Activated T-cell treated with anti-CD3 and anti-CD28 coated beads, Interleukin-2, amount 50 U/mL, for 4 hours (primary cell): ENCODE measurements around the gene DGCR2. TPM values are rescaled to one million over a fixed set of nuclear protein-coding genes. Genes with fewer than 3 reads are reported as not detected.
"Not testable (repeated sequence)": the region's sequence is repeated elsewhere in the genome, so short reads cannot be mapped to it uniquely, and the experiment has no call there.

Experiments used
- ATAC-seq, 2 donors: fragments of 200-7000 bp; cut with Tn5 transposase; one replicate each; pipeline ENCODE4 v1.10.0; 2021
- DNase-seq: peaks from one replicate; pipeline ENCODE4 v3.0.0-alpha.2; 2020
- H3K27me3 Mint-ChIP-seq: one replicate; pipeline ENCODE4 v1.8.0; 2021; ENCODE audit warnings: low read depth, mixed read lengths
- H3K36me3 Mint-ChIP-seq: one replicate; pipeline ENCODE4 v1.8.0; 2022; ENCODE audit warnings: mixed read lengths; ENCODE audit not compliant: insufficient read depth
- H3K4me1 Mint-ChIP-seq: one replicate; pipeline ENCODE4 v1.8.0; 2021; ENCODE audit warnings: low read depth, mixed read lengths
- H3K4me3 Mint-ChIP-seq: one replicate; pipeline ENCODE4 v1.8.0; 2021; ENCODE audit warnings: mild to moderate bottlenecking, moderate library complexity, mixed read lengths
- H3K9me3 Mint-ChIP-seq: one replicate; pipeline ENCODE4 v1.8.0; 2021; ENCODE audit warnings: mixed read lengths
- total RNA-seq, 3 donors: library from RNA; stranded (reverse); gene quantifications; one replicate each; pipeline ENCODE4 v1.2.1, GENCODE V29; 2021

DGCR2 gene
- total RNA-seq, 3 donors from 2014 or later = 25.8 to 27.7 (median 27.0) TPM

GRCh38 chr22:19080853-19081252 is 41.4 kb downstream of the DGCR2 start:
- ATAC-seq (no peak), DNase-seq (no peak)
- H3K4me3 Mint-ChIP-seq = no peak overlapping the region
- H3K9me3 Mint-ChIP-seq = no peaks in the 10 kb centered on the region
- H3K36me3 Mint-ChIP-seq = peaks cover 18% of the 10 kb centered on the region
- H3K27me3 Mint-ChIP-seq = no peaks in the 10 kb centered on the region
- H3K4me1 Mint-ChIP-seq = peaks cover 6% of the 10 kb centered on the region

- no peak for ATAC-seq
Observed at GRCh38 chr22:19079691-19080090, 42.5 kb downstream of the DGCR2 start.

GRCh38 chr22:19075404-19075803 is 46.8 kb downstream of the DGCR2 start:
- Mint-ChIP-seq H3K36me3 (peaks cover 19% of the 10 kb centered on the region), H3K4me3 (no peak overlapping the region), H3K27me3 (no peaks in the 10 kb centered on the region), H3K9me3 (no peaks in the 10 kb centered on the region), H3K4me1 (peaks cover 19% of the 10 kb centered on the region)
- no peak for DNase-seq
- ATAC-seq = no peak

More at GRCh38 chr22:19079691-19080090, 42.5 kb downstream of the DGCR2 start:
- Mint-ChIP-seq H3K9me3 (no peaks in the 10 kb centered on the region), H3K27me3 (no peaks in the 10 kb centered on the region), H3K4me1 (peaks cover 3% of the 10 kb centered on the region), H3K36me3 (peaks cover 14% of the 10 kb centered on the region), H3K4me3 (no peak overlapping the region)
- no peak for DNase-seq

- H3K27me3 Mint-ChIP-seq, ATAC-seq, H3K9me3 Mint-ChIP-seq, H3K4me3 Mint-ChIP-seq, DNase-seq: not testable (repeated sequence)
- H3K4me1 Mint-ChIP-seq = peaks cover 21% of the 10 kb centered on the region
- peaks cover 27% of the 10 kb centered on the region for H3K36me3 Mint-ChIP-seq
Observed at GRCh38 chr22:19072853-19073252, 49.4 kb downstream of the DGCR2 start.

- no peak overlapping the region for H3K4me3 Mint-ChIP-seq
- DNase-seq (no peak), ATAC-seq (no peak)
- peaks cover 30% of the 10 kb centered on the region for H3K36me3 Mint-ChIP-seq
- H3K9me3 Mint-ChIP-seq = no peaks in the 10 kb centered on the region
- peaks cover 20% of the 10 kb centered on the region for H3K4me1 Mint-ChIP-seq
- H3K27me3 Mint-ChIP-seq = no peaks in the 10 kb centered on the region
Observed at GRCh38 chr22:19070397-19071169, 51.6 kb downstream of the DGCR2 start.

GRCh38 chr22:19069451-19069850 is 52.8 kb downstream of the DGCR2 start:
- Mint-ChIP-seq H3K36me3 (peaks cover 32% of the 10 kb centered on the region), H3K27me3 (no peaks in the 10 kb centered on the region), H3K4me3 (no peak overlapping the region), H3K9me3 (no peaks in the 10 kb centered on the region), H3K4me1 (peaks cover 18% of the 10 kb centered on the region)
- no peak for ATAC-seq
- DNase-seq = no peak

- Mint-ChIP-seq H3K4me1 (peaks cover 16% of the 10 kb centered on the region), H3K9me3 (no peaks in the 10 kb centered on the region), H3K27me3 (no peaks in the 10 kb centered on the region), H3K36me3 (peaks cover 32% of the 10 kb centered on the region), H3K4me3 (no peak overlapping the region)
- ATAC-seq (no peak), DNase-seq (no peak)
Observed at GRCh38 chr22:19068784-19069271, 53.4 kb downstream of the DGCR2 start.

GRCh38 chr22:19067696-19068348 is 54.4 kb downstream of the DGCR2 start:
- H3K36me3 Mint-ChIP-seq = peaks cover 32% of the 10 kb centered on the region

GRCh38 chr22:19066531-19067271 is 55.5 kb downstream of the DGCR2 start:
- H3K9me3 Mint-ChIP-seq = no peaks in the 10 kb centered on the region
- peaks cover 33% of the 10 kb centered on the region for H3K36me3 Mint-ChIP-seq
- H3K4me3 Mint-ChIP-seq = no peak overlapping the region
- no peaks in the 10 kb centered on the region for H3K27me3 Mint-ChIP-seq
- H3K4me1 Mint-ChIP-seq = peaks cover 4% of the 10 kb centered on the region
- ATAC-seq = no peak
- no peak for DNase-seq

More at GRCh38 chr22:19067696-19068348, 54.4 kb downstream of the DGCR2 start:
- Mint-ChIP-seq H3K4me3 (no peak overlapping the region), H3K4me1 (peaks cover 7% of the 10 kb centered on the region), H3K9me3 (no peaks in the 10 kb centered on the region), H3K27me3 (no peaks in the 10 kb centered on the region)
- DNase-seq (no peak), ATAC-seq (no peak)

- ATAC-seq (no peak), DNase-seq (no peak)
- no peak overlapping the region for H3K4me3 Mint-ChIP-seq
- H3K36me3 Mint-ChIP-seq = peaks cover 29% of the 10 kb centered on the region
- H3K4me1 Mint-ChIP-seq = peaks cover 2% of the 10 kb centered on the region
- no peaks in the 10 kb centered on the region for H3K9me3 Mint-ChIP-seq
- no peaks in the 10 kb centered on the region for H3K27me3 Mint-ChIP-seq
Observed at GRCh38 chr22:19065929-19066328, 56.3 kb downstream of the DGCR2 start.

GRCh38 chr22:19065298-19065859 is 56.8 kb downstream of the DGCR2 start:
- H3K36me3 Mint-ChIP-seq = peaks cover 32% of the 10 kb centered on the region

GRCh38 chr22:19064354-19065054 is 57.7 kb downstream of the DGCR2 start:
- H3K9me3 Mint-ChIP-seq = no peaks in the 10 kb centered on the region
- H3K36me3 Mint-ChIP-seq = peaks cover 33% of the 10 kb centered on the region
- no peak overlapping the region for H3K4me3 Mint-ChIP-seq
- peaks cover 2% of the 10 kb centered on the region for H3K4me1 Mint-ChIP-seq
- DNase-seq (no peak), ATAC-seq (no peak)
- no peaks in the 10 kb centered on the region for H3K27me3 Mint-ChIP-seq

More at GRCh38 chr22:19065298-19065859, 56.8 kb downstream of the DGCR2 start:
- Mint-ChIP-seq H3K9me3 (no peaks in the 10 kb centered on the region), H3K4me3 (no peak overlapping the region), H3K4me1 (peaks cover 2% of the 10 kb centered on the region), H3K27me3 (no peaks in the 10 kb centered on the region)
- ATAC-seq (no peak), DNase-seq (no peak)

GRCh38 chr22:19063581-19064353 is 58.4 kb downstream of the DGCR2 start:
- ATAC-seq (no peak), DNase-seq (no peak)
- peaks cover 33% of the 10 kb centered on the region for H3K36me3 Mint-ChIP-seq

More at GRCh38 chr22:19063581-19064353, 58.4 kb downstream of the DGCR2 start:
- Mint-ChIP-seq H3K9me3 (no peaks in the 10 kb centered on the region), H3K4me1 (peaks cover 2% of the 10 kb centered on the region), H3K27me3 (no peaks in the 10 kb centered on the region), H3K4me3 (no peak overlapping the region)
